VCaP (cell line): ENCODE results near the gene CCDC192.

ENCODE experiments used
- H3K27ac ChIP-seq: fragments of 450-650 bp; 2 replicates; pipeline ENCODE4 v1.5.1; 2017
- TF ChIP-seq, protein P1 (sequence below): fragments of 450-650 bp; conservative IDR thresholded peaks from 2 replicates; pipeline ENCODE4 v1.5.1; 2017; ENCODE audit warnings: mild to moderate bottlenecking, moderate library complexity

Gene CCDC192

GRCh38 chr5:127754706-127755105 is 51.5 kb downstream of the CCDC192 start:
- H3K27ac ChIP-seq = peak overlapping the region; percentile 68
- TF ChIP-seq, protein P1, sequence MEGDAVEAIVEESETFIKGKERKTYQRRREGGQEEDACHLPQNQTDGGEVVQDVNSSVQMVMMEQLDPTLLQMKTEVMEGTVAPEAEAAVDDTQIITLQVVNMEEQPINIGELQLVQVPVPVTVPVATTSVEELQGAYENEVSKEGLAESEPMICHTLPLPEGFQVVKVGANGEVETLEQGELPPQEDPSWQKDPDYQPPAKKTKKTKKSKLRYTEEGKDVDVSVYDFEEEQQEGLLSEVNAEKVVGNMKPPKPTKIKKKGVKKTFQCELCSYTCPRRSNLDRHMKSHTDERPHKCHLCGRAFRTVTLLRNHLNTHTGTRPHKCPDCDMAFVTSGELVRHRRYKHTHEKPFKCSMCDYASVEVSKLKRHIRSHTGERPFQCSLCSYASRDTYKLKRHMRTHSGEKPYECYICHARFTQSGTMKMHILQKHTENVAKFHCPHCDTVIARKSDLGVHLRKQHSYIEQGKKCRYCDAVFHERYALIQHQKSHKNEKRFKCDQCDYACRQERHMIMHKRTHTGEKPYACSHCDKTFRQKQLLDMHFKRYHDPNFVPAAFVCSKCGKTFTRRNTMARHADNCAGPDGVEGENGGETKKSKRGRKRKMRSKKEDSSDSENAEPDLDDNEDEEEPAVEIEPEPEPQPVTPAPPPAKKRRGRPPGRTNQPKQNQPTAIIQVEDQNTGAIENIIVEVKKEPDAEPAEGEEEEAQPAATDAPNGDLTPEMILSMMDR = peak; percentile 39

GRCh38 chr5:127757576-127757975 is 54.4 kb downstream of the CCDC192 start:
- TF ChIP-seq, protein P1 = peak; percentile 88
- H3K27ac ChIP-seq = 0 out of 2 replicates have a peak overlapping the region, but pooled peaks have one; percentile 68

- no peak overlapping the region for H3K27ac ChIP-seq
- TF ChIP-seq, protein P1 = no peak
Observed at GRCh38 chr5:127758766-127759283, 55.6 kb downstream of the CCDC192 start.

GRCh38 chr5:127761869-127762268 is 58.7 kb downstream of the CCDC192 start:
- TF ChIP-seq, protein P1 = no peak
- H3K27ac ChIP-seq = peak overlapping the region; percentile 52

DNA sequence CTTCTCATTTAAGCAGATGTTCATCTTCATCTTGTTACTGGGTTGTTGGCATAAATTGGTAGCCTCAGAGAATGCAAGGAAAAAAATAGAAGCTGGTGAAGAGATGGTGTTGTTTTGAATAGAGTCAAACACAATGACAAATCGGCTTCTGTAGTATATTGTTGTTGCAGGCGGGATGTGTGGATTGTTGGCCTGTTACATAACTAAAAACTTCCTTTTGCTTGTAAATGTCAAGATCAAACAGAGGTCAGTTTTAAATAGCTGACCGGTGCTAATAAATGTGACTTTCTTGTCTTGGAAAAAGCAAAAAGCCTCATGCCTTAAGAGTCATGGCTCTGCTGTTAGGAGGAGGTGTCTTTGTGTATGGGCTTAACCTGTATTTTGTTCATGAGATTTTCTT is 59.2 kb downstream of the CCDC192 start:
- TF ChIP-seq, protein P1 = no peak
- peak overlapping the region; percentile 52 for H3K27ac ChIP-seq

DNA sequence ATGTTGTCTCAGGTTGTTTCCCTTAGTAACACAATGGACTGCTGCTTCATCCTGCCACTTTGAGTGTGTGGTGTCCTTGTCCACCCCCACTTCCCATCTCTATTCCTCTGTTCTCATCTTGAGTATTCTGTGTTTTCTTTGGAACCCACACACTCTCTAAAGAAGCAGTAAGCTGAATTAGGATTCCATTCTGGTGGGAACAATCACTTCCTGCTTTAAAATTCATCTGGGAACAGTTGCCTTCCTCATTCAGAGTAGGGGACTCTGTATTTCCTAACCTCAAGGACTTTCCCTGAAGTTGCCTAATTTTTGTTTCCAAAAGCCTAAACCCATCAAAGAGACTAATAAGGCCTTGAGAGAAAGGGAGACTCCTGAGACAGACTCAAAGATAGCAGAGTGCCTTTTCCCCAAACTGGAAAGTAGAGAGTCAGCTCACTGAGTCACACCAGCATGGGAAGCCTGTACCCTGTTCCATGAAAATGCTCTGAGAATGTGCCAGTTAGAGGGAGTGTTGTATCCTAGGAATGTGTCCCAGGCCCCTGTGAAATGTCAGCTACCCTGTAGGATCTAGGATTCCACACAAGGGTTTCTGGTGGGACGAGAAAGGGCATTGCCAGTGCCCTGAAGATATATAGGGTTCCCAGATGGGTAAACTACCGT is 63.6 kb downstream of the CCDC192 start:
- TF ChIP-seq, protein P1 = no peak
- H3K27ac ChIP-seq = no peak overlapping the region

GRCh38 chr5:127769386-127769785 is 66.2 kb downstream of the CCDC192 start:
- TF ChIP-seq, protein P1 = no peak
- H3K27ac ChIP-seq = no peak overlapping the region
